ENCODE data around the gene HACD4.
"Not testable (repeated sequence)": the region's sequence is repeated elsewhere in the genome, so short reads cannot be mapped to it uniquely, and the experiment has no call there.

HACD4 gene

GRCh38 chr9:21015995-21016394 lies 15.4 kb downstream of the HACD4 start:
- no peak for DNase-seq

- DNase-seq: no peak
Measured at GRCh38 chr9:21015129-21015815, 16.2 kb downstream of the HACD4 start.

GRCh38 chr9:21002040-21002439 lies 29.4 kb downstream of the HACD4 start:
- no peak for DNase-seq

- no peak for DNase-seq
Measured at GRCh38 chr9:21001581-21001980, 29.9 kb downstream of the HACD4 start.

GRCh38 chr9:20997503-20998076 lies 33.9 kb downstream of the HACD4 start:
- DNase-seq: no peak

- DNase-seq: no peak
Measured at GRCh38 chr9:20996809-20997208, 34.6 kb downstream of the HACD4 start.

- DNase-seq: no peak
Measured at GRCh38 chr9:20995616-20996015, 35.8 kb downstream of the HACD4 start.

- no peak for DNase-seq
Measured at GRCh38 chr9:20994486-20994885, 37.0 kb downstream of the HACD4 start.

- DNase-seq: no peak
Measured at GRCh38 chr9:20990867-20991266, 40.6 kb downstream of the HACD4 start.

GRCh38 chr9:20989923-20990341 lies 41.5 kb downstream of the HACD4 start:
- no peak for DNase-seq

GRCh38 chr9:20988671-20989315 lies 42.6 kb downstream of the HACD4 start:
- DNase-seq: no peak

- DNase-seq: no peak
Measured at GRCh38 chr9:20988061-20988460, 43.4 kb downstream of the HACD4 start.

GRCh38 chr9:20987521-20987920 lies 43.9 kb downstream of the HACD4 start:
- no peak for DNase-seq

- DNase-seq: no peak
Measured at GRCh38 chr9:20985851-20986600, 45.4 kb downstream of the HACD4 start.

- DNase-seq: no peak
Measured at GRCh38 chr9:20984506-20984905, 46.9 kb downstream of the HACD4 start.

GRCh38 chr9:20981486-20981885 lies 50.0 kb downstream of the HACD4 start:
- no peak for DNase-seq

GRCh38 chr9:20980832-20981455 lies 50.5 kb downstream of the HACD4 start:
- no peak for DNase-seq

GRCh38 chr9:20978249-20978648 lies 53.2 kb downstream of the HACD4 start:
- no peak for DNase-seq

- not testable (repeated sequence) for DNase-seq
Measured at GRCh38 chr9:20974191-20974938, 57.1 kb downstream of the HACD4 start.

- not testable (repeated sequence) for DNase-seq
Measured at GRCh38 chr9:20973246-20973947, 58.0 kb downstream of the HACD4 start.

GRCh38 chr9:20972684-20973083 lies 58.8 kb downstream of the HACD4 start:
- DNase-seq: no peak

Measured in NCI-H2081 treated with DMSO at 0.1 percent for 48 hours (cell line).